ENCODE measurements around the gene LAGE3. TPM values are rescaled to one million over a fixed set of nuclear protein-coding genes. Genes with fewer than 3 reads are reported as not detected.

Gene LAGE3
- total and polyA plus RNA-seq, 2 of the 8 experiments (the other 6 are each of a cell fraction or from before 2014, with no cell fraction given) = 44.5 to 102 TPM

DNA sequence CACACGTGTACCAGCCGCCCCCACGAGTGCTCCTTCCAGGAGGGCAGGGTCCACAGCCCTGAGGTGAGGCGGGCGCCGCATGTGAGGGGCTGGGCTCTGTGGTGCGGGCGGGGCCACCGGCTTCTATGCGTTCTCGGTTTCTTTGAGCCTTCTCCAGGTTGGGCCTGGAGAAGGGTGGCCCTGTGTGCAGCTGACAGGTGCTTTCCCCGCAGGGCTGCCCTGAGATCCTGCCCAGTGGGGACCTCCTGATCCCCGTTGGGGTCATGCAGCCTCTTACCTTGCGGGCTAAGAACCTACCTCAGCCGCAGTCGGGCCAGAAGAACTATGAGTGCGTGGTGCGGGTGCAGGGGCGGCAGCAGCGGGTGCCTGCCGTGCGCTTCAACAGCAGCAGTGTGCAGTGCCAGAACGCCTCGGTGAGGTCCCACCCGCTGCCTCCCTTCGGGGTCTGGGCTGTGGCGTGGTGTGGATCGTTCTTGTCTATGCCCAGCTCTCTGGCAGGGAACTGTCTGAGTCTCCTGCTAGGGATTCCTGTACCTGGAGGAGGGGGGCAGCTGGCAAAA, 14.2 kb downstream of the LAGE3 start (continued):
- TF ChIP-seq BACH1 (IDR thresholded peaks at IDR 0.05; ENCODE audit: low read length) (no peak), SP4 (IDR thresholded peaks at IDR 0.05; ENCODE audit: low read length) (no peak), CHD1 (IDR thresholded peaks at IDR 0.05; ENCODE audit: low read depth, low read length) (no peak)
- TF ChIP-seq, protein P1, sequence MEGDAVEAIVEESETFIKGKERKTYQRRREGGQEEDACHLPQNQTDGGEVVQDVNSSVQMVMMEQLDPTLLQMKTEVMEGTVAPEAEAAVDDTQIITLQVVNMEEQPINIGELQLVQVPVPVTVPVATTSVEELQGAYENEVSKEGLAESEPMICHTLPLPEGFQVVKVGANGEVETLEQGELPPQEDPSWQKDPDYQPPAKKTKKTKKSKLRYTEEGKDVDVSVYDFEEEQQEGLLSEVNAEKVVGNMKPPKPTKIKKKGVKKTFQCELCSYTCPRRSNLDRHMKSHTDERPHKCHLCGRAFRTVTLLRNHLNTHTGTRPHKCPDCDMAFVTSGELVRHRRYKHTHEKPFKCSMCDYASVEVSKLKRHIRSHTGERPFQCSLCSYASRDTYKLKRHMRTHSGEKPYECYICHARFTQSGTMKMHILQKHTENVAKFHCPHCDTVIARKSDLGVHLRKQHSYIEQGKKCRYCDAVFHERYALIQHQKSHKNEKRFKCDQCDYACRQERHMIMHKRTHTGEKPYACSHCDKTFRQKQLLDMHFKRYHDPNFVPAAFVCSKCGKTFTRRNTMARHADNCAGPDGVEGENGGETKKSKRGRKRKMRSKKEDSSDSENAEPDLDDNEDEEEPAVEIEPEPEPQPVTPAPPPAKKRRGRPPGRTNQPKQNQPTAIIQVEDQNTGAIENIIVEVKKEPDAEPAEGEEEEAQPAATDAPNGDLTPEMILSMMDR (IDR thresholded peaks at IDR 0.05; ENCODE audit: control extremely low read depth in 1 of 3, insufficient read depth in 1 of 3, low read depth in 1 of 3, low read length in 3 of 3) = no peak
